Measurements from ENCODE around the gene FTL. TPM values are rescaled to one million over a fixed set of nuclear protein-coding genes. Genes with fewer than 3 reads are reported as not detected.

Gene FTL
- total and polyA plus RNA-seq, 8 donors = 1,292 to 8,824 (median 3,975) TPM

DNA sequence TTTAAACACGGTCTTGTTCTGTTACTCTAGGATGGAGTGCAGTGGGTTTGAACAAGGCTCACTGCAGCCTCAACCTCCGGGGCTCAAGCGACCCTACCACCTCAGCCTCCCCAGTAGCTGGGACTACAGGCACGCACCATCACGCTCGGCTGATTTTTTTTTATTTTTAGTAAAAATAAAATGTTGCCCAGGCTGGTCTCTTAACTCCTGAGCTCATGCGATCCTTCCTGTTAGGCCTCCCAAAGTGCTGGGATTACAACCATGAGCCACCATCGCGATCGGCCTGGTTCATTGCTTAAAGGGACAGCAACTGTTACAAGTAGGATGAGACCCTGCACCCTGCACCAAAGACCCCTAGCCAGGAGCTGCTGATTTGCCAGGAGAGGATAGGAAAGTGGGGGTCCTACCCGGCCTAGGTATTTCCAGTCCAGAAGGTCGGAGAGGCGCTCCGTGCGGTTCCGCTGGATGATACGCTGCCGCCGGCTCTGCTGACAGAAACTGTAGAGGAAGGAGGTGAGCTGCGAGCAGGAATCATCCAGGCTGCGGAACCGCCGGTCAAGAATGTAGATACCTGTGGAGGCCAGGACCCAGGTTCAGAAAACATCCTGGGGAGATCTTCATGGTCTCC lies 5.1 kb downstream of the FTL start:
- peaks cover 14 to 53% (median 33%) of the 10 kb centered on the region in 4 donors for H3K4me1 ChIP-seq
- TF ChIP-seq, protein P1, sequence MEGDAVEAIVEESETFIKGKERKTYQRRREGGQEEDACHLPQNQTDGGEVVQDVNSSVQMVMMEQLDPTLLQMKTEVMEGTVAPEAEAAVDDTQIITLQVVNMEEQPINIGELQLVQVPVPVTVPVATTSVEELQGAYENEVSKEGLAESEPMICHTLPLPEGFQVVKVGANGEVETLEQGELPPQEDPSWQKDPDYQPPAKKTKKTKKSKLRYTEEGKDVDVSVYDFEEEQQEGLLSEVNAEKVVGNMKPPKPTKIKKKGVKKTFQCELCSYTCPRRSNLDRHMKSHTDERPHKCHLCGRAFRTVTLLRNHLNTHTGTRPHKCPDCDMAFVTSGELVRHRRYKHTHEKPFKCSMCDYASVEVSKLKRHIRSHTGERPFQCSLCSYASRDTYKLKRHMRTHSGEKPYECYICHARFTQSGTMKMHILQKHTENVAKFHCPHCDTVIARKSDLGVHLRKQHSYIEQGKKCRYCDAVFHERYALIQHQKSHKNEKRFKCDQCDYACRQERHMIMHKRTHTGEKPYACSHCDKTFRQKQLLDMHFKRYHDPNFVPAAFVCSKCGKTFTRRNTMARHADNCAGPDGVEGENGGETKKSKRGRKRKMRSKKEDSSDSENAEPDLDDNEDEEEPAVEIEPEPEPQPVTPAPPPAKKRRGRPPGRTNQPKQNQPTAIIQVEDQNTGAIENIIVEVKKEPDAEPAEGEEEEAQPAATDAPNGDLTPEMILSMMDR (IDR thresholded peaks at IDR 0.05) = no peak
- no peak for TF ChIP-seq POLR2AphosphoS5 (IDR thresholded peaks at IDR 0.05)
- WGBS, 5 donors = 84 to 89% (median 86%) methylated on average over 21 to 23 of the region's 23 CpGs
- H3K36me3 ChIP-seq = peaks cover 44 to 89% (median 87%) of the 10 kb centered on the region in 4 donors
- intact Hi-C loops (cut with DNase I; ENCODE audit: low total_unique reads) = no loop called here
- H3K9me3 ChIP-seq = no peaks in the 10 kb centered on the region
- DNase-seq = no peak
- H3K27me3 ChIP-seq = no peaks in the 10 kb centered on the region
- peak overlapping the region in 3 of 5 donors; percentile 20 to 51 (median 43) for H3K27ac ChIP-seq
- H3K4me3 ChIP-seq = no peak overlapping the region

DNA sequence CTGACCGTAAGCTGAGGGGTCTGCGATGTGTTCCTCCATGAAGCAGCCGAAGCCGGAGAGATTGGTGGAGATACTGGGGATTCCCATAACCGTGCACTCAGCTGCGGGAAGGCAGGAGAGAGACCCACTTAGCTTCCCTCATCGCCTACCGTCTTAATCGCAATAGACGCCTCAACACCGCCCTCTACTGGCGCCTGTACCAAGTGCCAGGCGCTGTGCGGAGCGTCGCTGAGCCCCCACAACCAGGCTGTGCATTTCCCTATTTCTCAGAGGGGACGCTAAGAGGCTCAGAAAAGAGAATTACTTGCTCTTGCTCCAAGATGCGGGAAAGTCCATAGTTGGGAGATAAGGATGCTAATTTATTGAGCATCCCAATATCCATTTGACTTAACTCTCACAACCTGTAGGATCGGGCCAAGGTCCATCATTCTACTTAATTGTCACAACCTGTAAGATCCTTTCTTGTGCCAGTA lies 5.8 kb downstream of the FTL start:
- H3K27ac ChIP-seq = peak overlapping the region in 3 of 5 donors; percentile 20 to 51 (median 43)
- no peaks in the 10 kb centered on the region for H3K27me3 ChIP-seq
- 17 to 21% (median 19%) methylated on average over 18 to 19 of the region's 19 CpGs for WGBS, 5 donors
- TF ChIP-seq EP300 (IDR thresholded peaks at IDR 0.05) = no peak
- TF ChIP-seq POLR2A (IDR thresholded peaks at IDR 0.05) = no peak
- TF ChIP-seq POLR2AphosphoS5 (IDR thresholded peaks at IDR 0.05) = peak in 1 of 3 donors; percentile 65
- TF ChIP-seq, protein P1 (IDR thresholded peaks at IDR 0.05) = peak in 5 of 7 experiments; percentile 81 to 91 (median 86)
- no peak overlapping the region for H3K4me3 ChIP-seq
- no peaks in the 10 kb centered on the region for H3K9me3 ChIP-seq
- peaks cover 41 to 88% (median 86%) of the 10 kb centered on the region in 4 donors for H3K36me3 ChIP-seq
- intact Hi-C loops (cut with DNase I; ENCODE audit: low total_unique reads) = no loop called here
- H3K4me1 ChIP-seq = peaks cover 14 to 52% (median 31%) of the 10 kb centered on the region in 4 donors
- DNase-seq = peak; percentile 85 to 93

DNA sequence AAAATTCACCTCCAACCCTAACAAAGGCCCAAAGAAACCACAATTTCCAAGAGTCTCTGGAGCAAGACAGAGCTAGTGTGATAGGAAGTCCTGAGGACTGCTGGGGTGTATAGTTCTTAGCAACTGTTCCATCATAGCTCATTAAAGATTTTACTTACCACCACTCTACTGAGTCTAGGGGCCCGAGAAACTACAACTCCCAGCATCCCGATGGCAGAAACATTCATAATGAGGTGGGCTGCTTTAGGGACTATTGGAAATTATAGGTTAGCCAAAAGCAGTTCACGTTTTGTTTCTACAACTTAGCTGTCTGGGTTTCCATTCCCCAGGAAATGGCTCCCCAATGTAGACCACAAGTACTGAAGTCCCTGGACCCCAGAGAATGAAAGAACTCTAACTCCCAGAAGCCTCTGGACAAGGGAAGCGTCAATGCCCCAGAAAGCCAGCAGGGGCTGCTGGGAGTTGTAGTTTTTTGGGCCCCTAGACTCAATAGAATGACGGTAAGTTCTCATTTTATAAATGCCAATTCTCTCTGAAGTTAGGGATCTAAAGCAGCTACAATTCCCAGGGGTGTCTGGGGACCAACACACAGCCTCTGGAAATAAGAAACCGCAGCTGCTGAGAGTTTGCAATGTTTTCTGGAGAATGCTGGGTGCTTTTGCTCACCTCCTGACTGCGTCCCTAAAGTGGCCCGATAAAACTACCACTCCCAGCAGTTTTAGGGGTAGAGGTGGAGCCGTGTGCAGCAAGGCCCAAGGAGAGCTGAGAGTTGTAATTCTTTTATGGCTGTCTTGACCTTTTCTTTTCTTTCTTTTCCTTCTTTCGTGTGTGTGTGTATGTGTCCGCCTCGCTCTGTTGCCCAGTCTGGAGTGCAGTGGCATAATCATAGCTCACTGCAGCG lies 11.1 kb downstream of the FTL start:
- intact Hi-C loops (cut with DNase I; ENCODE audit: low total_unique reads) = no loop called here
- peak in 1 of 2 donors; percentile 65 for DNase-seq
- no peaks in the 10 kb centered on the region for H3K9me3 ChIP-seq
- H3K27me3 ChIP-seq = no peaks in the 10 kb centered on the region
- no peak overlapping the region for H3K4me3 ChIP-seq
- peaks cover 20 to 76% (median 75%) of the 10 kb centered on the region in 4 donors for H3K36me3 ChIP-seq
- TF ChIP-seq POLR2AphosphoS5 (IDR thresholded peaks at IDR 0.05) = no peak
- TF ChIP-seq, protein P1 (IDR thresholded peaks at IDR 0.05) = peak in 1 of 7 experiments; percentile 11
- H3K4me1 ChIP-seq = peaks cover 0 to 18% (median 6%) of the 10 kb centered on the region in 4 donors
- peak overlapping the region in 1 of 5 donors; percentile 10 for H3K27ac ChIP-seq
- 90 to 93% (median 91%) methylated on average over 13 of the region's 13 CpGs for WGBS, 5 donors

DNA sequence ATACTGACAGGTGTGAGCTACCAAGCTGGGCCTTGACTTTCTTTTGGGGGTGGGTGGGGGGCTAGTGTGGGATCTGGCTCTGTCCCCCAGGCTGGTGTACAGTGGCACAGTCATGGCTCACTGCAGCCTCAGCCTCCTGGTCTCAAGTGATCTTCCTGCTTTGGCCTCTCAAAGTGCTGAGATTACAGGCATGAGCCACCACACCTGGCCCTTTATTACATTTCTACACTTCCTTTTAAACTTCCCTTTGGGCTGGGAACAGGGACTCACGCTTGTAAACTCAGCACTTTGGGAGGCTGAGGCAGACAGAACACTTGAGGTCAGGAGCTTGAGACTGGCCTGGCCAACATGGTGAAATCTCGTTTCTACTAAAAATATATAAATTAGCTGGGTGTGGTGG lies 12.0 kb downstream of the FTL start:
- WGBS, 5 donors = 57 to 84% (median 69%) methylated on average over 2 of the region's 2 CpGs
- no peak overlapping the region for H3K4me3 ChIP-seq
- TF ChIP-seq, protein P1 (IDR thresholded peaks at IDR 0.05) = no peak
- TF ChIP-seq POLR2A (IDR thresholded peaks at IDR 0.05) = no peak
- H3K4me1 ChIP-seq = peaks cover 0 to 16% (median 6%) of the 10 kb centered on the region in 4 donors
- DNase-seq = no peak
- H3K27me3 ChIP-seq = no peaks in the 10 kb centered on the region
- intact Hi-C loops (cut with DNase I; ENCODE audit: low total_unique reads) = no loop called here
- H3K9me3 ChIP-seq = no peaks in the 10 kb centered on the region
- peaks cover 29 to 76% (median 75%) of the 10 kb centered on the region in 4 donors for H3K36me3 ChIP-seq
- H3K27ac ChIP-seq = peak overlapping the region in 1 of 5 donors; percentile 87
